Subcutaneous adipose tissue (tissue), 4 donors: ENCODE data around the gene PAPOLB. TPM values are rescaled to one million over a fixed set of nuclear protein-coding genes. Genes with fewer than 3 reads are reported as not detected.

Source experiments
- total RNA-seq, 4 donors: library from RNA; depleted of rRNA; stranded (reverse); fragments of >200 nt; gene quantifications; one replicate each; pipeline ENCODE4 v1.1.0, GENCODE V29; 2016
- TF ChIP-seq, protein P1 (sequence below): fragments of 450-650 bp; IDR thresholded peaks from one replicate; pipeline ENCODE4 v1.5.1; 2016; ENCODE audit warnings: low read depth, mild to moderate bottlenecking, control low read depth, antibody characterized with exemption, moderate library complexity

Gene PAPOLB
- total RNA-seq, 4 donors from 2014 or later: 0.22 to 0.68 (median 0.35) TPM

GRCh38 chr7:4823441-4824119 is 38.2 kb downstream of the PAPOLB start:
- TF ChIP-seq, protein P1, sequence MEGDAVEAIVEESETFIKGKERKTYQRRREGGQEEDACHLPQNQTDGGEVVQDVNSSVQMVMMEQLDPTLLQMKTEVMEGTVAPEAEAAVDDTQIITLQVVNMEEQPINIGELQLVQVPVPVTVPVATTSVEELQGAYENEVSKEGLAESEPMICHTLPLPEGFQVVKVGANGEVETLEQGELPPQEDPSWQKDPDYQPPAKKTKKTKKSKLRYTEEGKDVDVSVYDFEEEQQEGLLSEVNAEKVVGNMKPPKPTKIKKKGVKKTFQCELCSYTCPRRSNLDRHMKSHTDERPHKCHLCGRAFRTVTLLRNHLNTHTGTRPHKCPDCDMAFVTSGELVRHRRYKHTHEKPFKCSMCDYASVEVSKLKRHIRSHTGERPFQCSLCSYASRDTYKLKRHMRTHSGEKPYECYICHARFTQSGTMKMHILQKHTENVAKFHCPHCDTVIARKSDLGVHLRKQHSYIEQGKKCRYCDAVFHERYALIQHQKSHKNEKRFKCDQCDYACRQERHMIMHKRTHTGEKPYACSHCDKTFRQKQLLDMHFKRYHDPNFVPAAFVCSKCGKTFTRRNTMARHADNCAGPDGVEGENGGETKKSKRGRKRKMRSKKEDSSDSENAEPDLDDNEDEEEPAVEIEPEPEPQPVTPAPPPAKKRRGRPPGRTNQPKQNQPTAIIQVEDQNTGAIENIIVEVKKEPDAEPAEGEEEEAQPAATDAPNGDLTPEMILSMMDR: no peak

DNA sequence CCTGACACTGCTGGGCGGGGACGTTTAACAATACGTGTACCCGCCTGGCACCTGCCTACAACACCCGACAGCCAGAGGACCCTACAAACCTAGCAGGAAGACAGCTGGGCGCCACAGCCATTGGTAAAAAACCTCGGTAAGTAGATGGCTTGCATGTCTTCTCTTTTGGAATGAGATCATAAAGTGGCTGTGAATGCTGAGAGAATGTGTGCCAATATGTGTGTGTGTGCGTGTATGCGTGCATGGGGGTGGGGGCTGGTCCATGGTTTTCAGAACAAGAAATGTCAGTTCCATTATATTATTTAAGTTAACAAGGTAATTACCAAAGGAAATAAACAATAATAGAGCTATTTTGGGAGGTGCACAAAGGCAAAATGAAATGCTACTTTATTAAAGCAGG is 39.2 kb downstream of the PAPOLB start:
- TF ChIP-seq, protein P1: no peak

GRCh38 chr7:4820967-4821471 is 40.8 kb downstream of the PAPOLB start:
- TF ChIP-seq, protein P1: no peak

- TF ChIP-seq, protein P1: no peak
These were observed 41.3 kb downstream of the PAPOLB start for GRCh38 chr7:4820405-4820966.

GRCh38 chr7:4819560-4820404 is 42.0 kb downstream of the PAPOLB start:
- TF ChIP-seq, protein P1: no peak

DNA sequence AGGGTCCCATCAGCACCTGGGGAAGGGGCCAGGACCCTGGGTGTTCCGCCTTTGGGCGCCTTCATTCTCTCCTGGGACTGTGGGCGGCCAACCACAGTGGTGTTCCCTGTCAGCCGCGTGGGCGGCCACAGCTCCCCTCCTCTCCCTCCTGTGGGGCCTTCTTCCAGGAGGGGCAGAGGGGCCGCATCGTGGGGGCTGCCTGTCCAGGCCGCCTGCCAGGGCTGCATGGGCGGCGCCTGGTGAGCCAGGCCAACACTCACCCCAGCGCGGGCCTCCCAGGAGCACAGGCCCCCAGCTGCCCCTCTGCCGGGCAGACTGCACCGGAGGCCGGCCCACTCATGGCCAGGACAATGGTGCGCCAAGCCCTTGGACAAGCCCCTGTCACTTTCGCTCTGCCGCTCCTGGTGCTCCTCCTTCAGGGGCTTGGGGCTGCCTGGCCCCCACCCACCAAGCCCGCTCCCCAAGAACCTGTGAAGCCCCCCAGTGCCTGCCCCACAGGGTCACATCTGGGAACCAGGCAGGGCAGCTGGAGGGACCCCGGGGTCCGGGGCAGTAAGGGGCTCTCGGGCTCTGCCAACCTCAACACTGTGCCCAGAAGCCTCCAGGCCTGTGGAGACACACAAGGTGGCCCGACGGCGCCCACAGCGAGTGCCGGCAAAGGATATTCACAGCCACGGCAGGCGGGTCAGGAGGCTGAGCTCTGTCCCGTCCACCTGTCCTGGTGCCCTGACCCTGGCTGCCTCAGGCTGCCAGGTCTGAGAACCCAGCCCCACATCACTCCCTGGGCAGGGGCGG is 43.6 kb downstream of the PAPOLB start:
- TF ChIP-seq, protein P1: no peak
